HG02610 (cell line): ENCODE measurements around the gene DNAJB5.
"Not testable (repeated sequence)": the region's sequence is repeated elsewhere in the genome, so short reads cannot be mapped to it uniquely, and the experiment has no call there.

Experiments
- ATAC-seq: cut with Tn5 transposase; IDR thresholded peaks from one replicate; pipeline ENCODE4 v1.9.1; 2021; ENCODE audit warnings: mild to moderate bottlenecking, moderate library complexity; ENCODE audit not compliant: unreplicated experiment

The DNAJB5 gene

GRCh38 chr9:34998266-34998665 is 8.7 kb downstream of the DNAJB5 start:
- ATAC-seq = no peak

- no peak for ATAC-seq
Measured at GRCh38 chr9:34999576-34999975, 10.0 kb downstream of the DNAJB5 start.

GRCh38 chr9:35000535-35001284 is 11.2 kb downstream of the DNAJB5 start:
- ATAC-seq = no peak

- ATAC-seq = no peak
Measured at GRCh38 chr9:35001285-35001677, 11.7 kb downstream of the DNAJB5 start.

- ATAC-seq = peak; percentile 79
Measured at GRCh38 chr9:35001803-35002502, 12.4 kb downstream of the DNAJB5 start.

GRCh38 chr9:35002623-35003022 is 13.1 kb downstream of the DNAJB5 start:
- no peak for ATAC-seq

- ATAC-seq = not testable (repeated sequence)
Measured at GRCh38 chr9:35004299-35004698, 14.8 kb downstream of the DNAJB5 start.

- ATAC-seq = no peak
Measured at GRCh38 chr9:35010351-35010958, 20.9 kb downstream of the DNAJB5 start.

GRCh38 chr9:35014517-35014916 is 25.0 kb downstream of the DNAJB5 start:
- ATAC-seq = no peak

- not testable (repeated sequence) for ATAC-seq
Measured at GRCh38 chr9:35023443-35023842, 33.9 kb downstream of the DNAJB5 start.

- ATAC-seq = no peak
Measured at GRCh38 chr9:35026671-35027070, 37.1 kb downstream of the DNAJB5 start.

GRCh38 chr9:35027374-35027773 is 37.8 kb downstream of the DNAJB5 start:
- ATAC-seq = no peak

- ATAC-seq = no peak
Measured at GRCh38 chr9:35027860-35028259, 38.3 kb downstream of the DNAJB5 start.

GRCh38 chr9:35028341-35028740 is 38.8 kb downstream of the DNAJB5 start:
- no peak for ATAC-seq

GRCh38 chr9:35029241-35029640 is 39.7 kb downstream of the DNAJB5 start:
- ATAC-seq = no peak

GRCh38 chr9:35029852-35030251 is 40.3 kb downstream of the DNAJB5 start:
- no peak for ATAC-seq

- ATAC-seq = no peak
Measured at GRCh38 chr9:35033101-35033500, 43.6 kb downstream of the DNAJB5 start.

GRCh38 chr9:35035851-35036701 is 46.5 kb downstream of the DNAJB5 start:
- ATAC-seq = peak; percentile 44

- ATAC-seq = no peak
Measured at GRCh38 chr9:35042081-35042604, 52.6 kb downstream of the DNAJB5 start.

- ATAC-seq = no peak
Measured at GRCh38 chr9:35042891-35043545, 53.5 kb downstream of the DNAJB5 start.
